Measurements from ENCODE around the gene RUNX2. TPM values are rescaled to one million over a fixed set of nuclear protein-coding genes. Genes with fewer than 3 reads are reported as not detected.

RUNX2 gene
- polyA plus RNA-seq, 1 of the 3 experiments (the other 2 are of a cell fraction): 4.4 TPM

- POLR2A ChIA-PET: no interaction called here
- Histone ChIP-seq H3K36me3 (replicated peaks in 1 of 2; ENCODE audit: control insufficient read depth in 1 of 2, insufficient read depth in 2 of 2, low read length in 1 of 2) (no peaks in the 10 kb centered on the region), H3K9me2 (no peaks in the 10 kb centered on the region), H3K27ac (ENCODE audit: low read depth in 2 of 2, low read length in 1 of 2) (peak overlapping the region; percentile 50 to 83; a peak in 3 of 4 replicates), H3K4me1 (ENCODE audit: control insufficient read depth in 1 of 2, insufficient read depth in 2 of 2, low read depth in 1 of 2, low read length in 1 of 2) (peaks cover 0 to 41% of the 10 kb centered on the region in 2 experiments; a peak in 2 of 4 replicates), H3F3A (replicated peaks; ENCODE audit: insufficient read depth) (peaks cover 16% of the 10 kb centered on the region), H3K4me2 (peak overlapping the region; percentile 37; the same call in 1 of the 2 replicates), H3K27me3 (ENCODE audit: insufficient read depth) (no peaks in the 10 kb centered on the region), H3K9ac (peak overlapping the region; percentile 47; the same call in 1 of the 2 replicates), H4K20me1 (ENCODE audit: insufficient read depth) (no peaks in the 10 kb centered on the region), H2AFZ (ENCODE audit: low read depth) (no peak overlapping the region; the same call in 1 of the 2 replicates), H3K4me3 (ENCODE audit: low read depth in 2 of 2, low read length in 1 of 2) (no peak overlapping the region), H3K9me3 (no peaks in the 10 kb centered on the region), H3K79me2 (ENCODE audit: insufficient read depth) (no peaks in the 10 kb centered on the region)
- TF ChIP-seq SIN3A (IDR thresholded peaks at IDR 0.05; ENCODE audit: borderline replicate concordance, low read depth, low read length) (no peak), JUND (IDR thresholded peaks at IDR 0.05) (peak; percentile 43), PBX3 (IDR thresholded peaks at IDR 0.05) (no peak), TAF1 (IDR thresholded peaks at IDR 0.05; ENCODE audit: borderline replicate concordance, low read depth, low read length) (no peak), YY1 (IDR thresholded peaks at IDR 0.05; ENCODE audit: low read depth) (no peak), SMC3 (IDR thresholded peaks at IDR 0.05; ENCODE audit: low read depth, low read length) (no peak)
- CTCF ChIA-PET: no interaction called here
- DNase-seq: no peak
- WGBS (ENCODE audit: low lambda C conversion rate): 12% methylated on average over 1 of the region's 1 CpG
Measured at GRCh38 chr6:45591306-45591705, 263.2 kb downstream of the RUNX2 start.

GRCh38 chr6:45591890-45592289, 263.8 kb downstream of the RUNX2 start:
- H3K79me2 ChIP-seq (ENCODE audit: insufficient read depth): no peaks in the 10 kb centered on the region
- 40% methylated on average over 5 of the region's 5 CpGs for WGBS (ENCODE audit: low lambda C conversion rate)
- no peaks in the 10 kb centered on the region for H3K27me3 ChIP-seq (ENCODE audit: insufficient read depth)

GRCh38 chr6:45592991-45593390, 264.9 kb downstream of the RUNX2 start:
- no peak for DNase-seq
- Histone ChIP-seq H3K9me3 (no peaks in the 10 kb centered on the region), H3K9ac (no peak overlapping the region), H3K27me3 (ENCODE audit: insufficient read depth) (no peaks in the 10 kb centered on the region), H3K4me2 (0 out of 2 replicates have a peak overlapping the region, but pooled peaks have one; percentile 1), H3K4me1 (ENCODE audit: control insufficient read depth in 1 of 2, insufficient read depth in 2 of 2, low read depth in 1 of 2, low read length in 1 of 2) (peaks cover 0 to 41% of the 10 kb centered on the region in 2 experiments; a peak in 2 of 4 replicates), H3K27ac (ENCODE audit: low read depth in 2 of 2, low read length in 1 of 2) (no peak overlapping the region; a peak in 1 of 4 replicates), H3K4me3 (ENCODE audit: low read depth in 2 of 2, low read length in 1 of 2) (no peak overlapping the region), H3K79me2 (ENCODE audit: insufficient read depth) (no peaks in the 10 kb centered on the region), H3K36me3 (replicated peaks in 1 of 2; ENCODE audit: control insufficient read depth in 1 of 2, insufficient read depth in 2 of 2, low read length in 1 of 2) (no peaks in the 10 kb centered on the region), H3F3A (replicated peaks; ENCODE audit: insufficient read depth) (peaks cover 16% of the 10 kb centered on the region), H3K9me2 (no peaks in the 10 kb centered on the region), H4K20me1 (ENCODE audit: insufficient read depth) (no peaks in the 10 kb centered on the region), H2AFZ (ENCODE audit: low read depth) (0 out of 2 replicates have a peak overlapping the region, but pooled peaks have one; percentile 5)
- POLR2A ChIA-PET: no interaction called here
- WGBS (ENCODE audit: low lambda C conversion rate): 32% methylated on average over 2 of the region's 2 CpGs
- CTCF ChIA-PET: no interaction called here
- TF ChIP-seq MXI1 (IDR thresholded peaks at IDR 0.05; ENCODE audit: low read depth, low read length) (no peak), CHD2 (IDR thresholded peaks at IDR 0.05; ENCODE audit: low read length, partially characterized antibody) (no peak), FOSL2 (IDR thresholded peaks at IDR 0.05; ENCODE audit: borderline replicate concordance, low read depth) (no peak), IRF3 (IDR thresholded peaks at IDR 0.05; ENCODE audit: low read depth, low read length) (no peak), ELF1 (IDR thresholded peaks at IDR 0.05) (no peak), EP300 (IDR thresholded peaks at IDR 0.05; ENCODE audit: borderline replicate concordance in 1 of 2, low read depth in 1 of 2, low read length in 1 of 2) (no peak), NRF1 (IDR thresholded peaks at IDR 0.05; ENCODE audit: low read depth, low read length) (no peak), ZBTB33 (IDR thresholded peaks at IDR 0.05; ENCODE audit: borderline replicate concordance, low read depth) (no peak), RXRA (IDR thresholded peaks at IDR 0.05; ENCODE audit: borderline replicate concordance, low read depth) (no peak), GATA2 (CRISPR knock-in tag; IDR thresholded peaks at IDR 0.05) (no peak), NFIC (IDR thresholded peaks at IDR 0.05; ENCODE audit: borderline replicate concordance) (no peak)

More at GRCh38 chr6:45591890-45592289, 263.8 kb downstream of the RUNX2 start:
- no peaks in the 10 kb centered on the region for H4K20me1 ChIP-seq (ENCODE audit: insufficient read depth)
- no peaks in the 10 kb centered on the region for H3K36me3 ChIP-seq (replicated peaks in 1 of 2; ENCODE audit: control insufficient read depth in 1 of 2, insufficient read depth in 2 of 2, low read length in 1 of 2)
- no peak overlapping the region for H3K4me2 ChIP-seq
- H3K27ac ChIP-seq (ENCODE audit: low read depth in 2 of 2, low read length in 1 of 2): peak overlapping the region; percentile 50 to 83; a peak in 3 of 4 replicates
- ChIA-PET CTCF (no interaction called here), POLR2A (no interaction called here)
- no peak overlapping the region for H3K9ac ChIP-seq
- H3K9me2 ChIP-seq: no peaks in the 10 kb centered on the region
- no peak overlapping the region for H2AFZ ChIP-seq (ENCODE audit: low read depth)
- TF ChIP-seq TEAD4 (IDR thresholded peaks at IDR 0.05; ENCODE audit: borderline replicate concordance, insufficient read depth): no peak
- no peak for TF ChIP-seq ELF1 (IDR thresholded peaks at IDR 0.05)
- no peak for TF ChIP-seq TAF1 (IDR thresholded peaks at IDR 0.05; ENCODE audit: borderline replicate concordance, low read depth, low read length)
- no peak for TF ChIP-seq MEF2A (IDR thresholded peaks at IDR 0.05; ENCODE audit: borderline replicate concordance, low read depth)
- TF ChIP-seq CHD2 (IDR thresholded peaks at IDR 0.05; ENCODE audit: low read length, partially characterized antibody): no peak
- TF ChIP-seq FOXJ3 (CRISPR knock-in tag; IDR thresholded peaks at IDR 0.05): no peak
- TF ChIP-seq RXRA (IDR thresholded peaks at IDR 0.05; ENCODE audit: borderline replicate concordance, low read depth): no peak
- TF ChIP-seq FOXM1 (IDR thresholded peaks at IDR 0.05; ENCODE audit: low read depth): no peak
- no peak for TF ChIP-seq SMC3 (IDR thresholded peaks at IDR 0.05; ENCODE audit: low read depth, low read length)
- no peak for TF ChIP-seq GATA2 (CRISPR knock-in tag; IDR thresholded peaks at IDR 0.05)
- DNase-seq: no peak
- H3K4me3 ChIP-seq (ENCODE audit: low read depth in 2 of 2, low read length in 1 of 2): no peak overlapping the region
- peaks cover 16% of the 10 kb centered on the region for H3F3A ChIP-seq (replicated peaks; ENCODE audit: insufficient read depth)
- H3K9me3 ChIP-seq: no peaks in the 10 kb centered on the region
- H3K4me1 ChIP-seq (ENCODE audit: control insufficient read depth in 1 of 2, insufficient read depth in 2 of 2, low read depth in 1 of 2, low read length in 1 of 2): peaks cover 0 to 41% of the 10 kb centered on the region in 2 experiments; a peak in 2 of 4 replicates
